ENCODE data around the gene PEX10.

PEX10 gene

DNA sequence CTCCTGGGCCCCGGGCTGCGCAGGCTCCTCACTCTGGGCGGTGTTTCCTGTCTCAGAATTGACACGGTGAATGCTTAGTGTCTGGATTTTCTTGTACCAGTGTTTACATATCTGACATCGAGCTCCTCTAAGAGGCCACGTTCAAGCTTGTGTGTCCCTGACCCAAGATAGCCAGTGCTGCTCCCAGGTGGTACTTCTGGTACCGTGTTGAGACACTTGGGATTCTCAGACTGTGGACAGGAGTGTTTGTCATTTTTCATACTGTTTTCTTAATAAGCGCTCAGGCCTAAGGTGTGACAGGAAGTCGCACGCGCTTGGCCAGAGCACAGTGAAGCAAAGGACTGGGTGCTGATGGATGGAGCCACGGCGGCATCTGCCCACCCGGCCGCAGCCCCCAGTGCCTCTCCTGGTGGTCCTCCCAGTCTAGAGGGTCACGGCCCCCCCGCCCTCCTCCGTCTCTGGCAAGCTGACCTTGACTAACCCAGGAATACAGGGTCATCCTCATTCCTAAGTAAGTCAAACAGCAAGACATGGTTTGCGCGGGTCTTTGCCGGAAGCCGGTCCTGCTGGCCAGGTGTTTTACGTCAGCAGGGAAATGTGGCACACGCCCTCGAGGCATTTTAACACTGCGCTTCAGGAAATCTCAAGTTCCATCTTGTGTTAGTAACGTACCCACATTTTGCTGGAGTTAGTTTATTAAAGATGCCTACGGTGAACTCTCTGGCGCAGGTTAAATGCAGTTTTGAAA, 8.0 kb downstream of the PEX10 start:
- in situ Hi-C loops (cut with MboI; ENCODE audit: low pct_unique_long_range_greater_than_20kb, low sequenced_read_pairs, unreplicated experiment): no loop called here
- DNase-seq (ENCODE audit: low spot score): no peak
- no peak for TF ChIP-seq CTCF (IDR thresholded peaks at IDR 0.05; ENCODE audit: extremely low read depth, insufficient read depth, missing control alignments)

DNA sequence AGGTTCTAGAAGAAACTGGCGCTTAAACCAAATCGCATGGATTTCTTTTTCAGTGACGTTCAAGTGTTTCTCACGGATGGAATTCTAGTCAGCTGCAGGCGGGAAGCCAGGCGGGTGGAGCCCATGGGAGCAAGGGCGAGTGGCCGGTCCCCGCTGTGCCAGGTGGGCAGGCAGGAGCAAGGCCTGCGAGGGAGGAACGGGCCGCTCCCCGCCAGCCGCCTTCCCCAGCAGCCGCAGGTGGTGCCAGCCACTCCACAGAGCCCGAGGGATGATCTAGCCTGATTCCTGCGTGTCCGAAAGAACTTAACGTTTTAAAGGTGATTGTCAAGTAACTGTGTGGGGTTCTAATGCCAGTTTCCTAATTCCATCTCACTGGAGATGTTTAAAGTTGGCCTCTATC, 9.1 kb downstream of the PEX10 start:
- in situ Hi-C loops (cut with MboI; ENCODE audit: low pct_unique_long_range_greater_than_20kb, low sequenced_read_pairs, unreplicated experiment): no loop called here
- TF ChIP-seq CTCF (IDR thresholded peaks at IDR 0.05; ENCODE audit: extremely low read depth, insufficient read depth, missing control alignments): no peak
- no peak for DNase-seq (ENCODE audit: low spot score)

DNA sequence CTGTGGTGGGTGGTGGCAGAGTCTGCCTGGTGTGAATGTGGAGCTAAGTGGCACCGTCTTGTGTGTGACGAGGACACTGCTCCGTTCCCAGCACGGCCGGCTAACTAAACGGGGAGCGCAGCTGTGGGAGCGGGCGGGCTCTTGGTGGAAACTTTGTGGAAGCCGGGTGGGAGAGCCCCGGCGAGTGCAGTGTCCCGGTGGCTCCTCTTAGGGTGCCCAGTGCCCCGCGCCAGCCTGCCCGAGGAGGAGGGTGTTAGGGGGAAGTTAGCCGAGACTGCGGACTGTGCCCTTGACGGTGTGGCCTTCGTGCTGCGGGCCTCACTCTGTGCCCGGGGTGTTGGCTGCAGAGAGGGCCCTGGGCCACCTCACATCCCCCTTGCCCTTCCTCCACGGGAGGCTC, 9.9 kb downstream of the PEX10 start:
- no peak for TF ChIP-seq CTCF (IDR thresholded peaks at IDR 0.05; ENCODE audit: extremely low read depth, insufficient read depth, missing control alignments)
- in situ Hi-C loops (cut with MboI; ENCODE audit: low pct_unique_long_range_greater_than_20kb, low sequenced_read_pairs, unreplicated experiment): no loop called here
- DNase-seq (ENCODE audit: low spot score): no peak

GRCh38 chr1:2400950-2401649, 11.3 kb downstream of the PEX10 start:
- in situ Hi-C loops (cut with MboI; ENCODE audit: low pct_unique_long_range_greater_than_20kb, low sequenced_read_pairs, unreplicated experiment): no loop called here
- TF ChIP-seq CTCF (IDR thresholded peaks at IDR 0.05; ENCODE audit: extremely low read depth, insufficient read depth, missing control alignments): no peak
- no peak for DNase-seq (ENCODE audit: low spot score)

GRCh38 chr1:2400576-2400909, 11.8 kb downstream of the PEX10 start:
- no peak for TF ChIP-seq CTCF (IDR thresholded peaks at IDR 0.05; ENCODE audit: extremely low read depth, insufficient read depth, missing control alignments)
- in situ Hi-C loops (cut with MboI; ENCODE audit: low pct_unique_long_range_greater_than_20kb, low sequenced_read_pairs, unreplicated experiment): no loop called here
- no peak for DNase-seq (ENCODE audit: low spot score)

DNA sequence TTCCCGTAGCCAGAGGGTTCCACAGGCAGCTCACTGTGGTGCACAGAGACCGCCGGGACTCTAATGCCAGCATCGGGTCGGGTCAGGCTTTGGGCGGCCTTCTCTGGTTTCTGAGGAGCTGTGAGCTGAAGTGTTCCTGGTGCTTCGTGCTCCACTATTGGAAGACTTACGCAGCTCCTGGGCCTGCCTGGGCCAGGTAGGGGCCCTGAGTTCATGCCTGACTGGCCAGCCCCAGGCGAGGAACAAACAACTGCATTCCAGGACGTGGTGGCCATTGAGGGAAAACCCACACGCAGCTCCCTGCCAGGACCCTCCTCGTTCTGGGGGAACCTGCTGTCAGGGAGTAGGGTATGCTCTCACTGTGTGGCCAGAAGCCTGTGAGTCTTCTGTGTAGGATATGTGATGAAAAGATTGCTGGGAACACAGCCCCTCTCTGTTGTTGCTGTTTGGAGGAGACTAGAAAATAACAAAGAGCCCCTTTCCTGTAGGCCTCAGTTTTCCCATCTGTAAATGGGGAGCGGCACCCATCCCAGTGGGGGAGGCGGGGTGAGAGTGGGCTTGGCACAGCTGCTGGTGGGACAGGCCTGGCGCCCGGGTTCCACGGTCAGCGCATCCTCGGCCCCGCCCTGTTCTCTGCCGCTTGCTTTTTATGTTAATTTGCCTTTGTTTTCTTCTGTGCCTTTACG, 12.3 kb downstream of the PEX10 start:
- DNase-seq (ENCODE audit: low spot score): no peak

More for the DNA sequence above, 12.3 kb downstream of the PEX10 start:
- in situ Hi-C loops (cut with MboI; ENCODE audit: low pct_unique_long_range_greater_than_20kb, low sequenced_read_pairs, unreplicated experiment): loop anchor here (10.0 to 25.0 kb wide), 2 partner anchors 205 to 438 kb away; partner anchors contain the start of gene FAAP20
- no peak for TF ChIP-seq CTCF (IDR thresholded peaks at IDR 0.05; ENCODE audit: extremely low read depth, insufficient read depth, missing control alignments)

Data from GM13977 (cell line).